GM12878 (cell line): ENCODE results near the gene OGFOD3.

ENCODE experiments used
- ESRRA ChIP-seq: IDR thresholded peaks from 2 replicates; pipeline ENCODE4 v1.6.1; 2012; ENCODE audit warnings: mild to moderate bottlenecking, low read length, improper control_type of control experiment
- EZH2 ChIP-seq: IDR thresholded peaks from 2 replicates; pipeline ENCODE4 v1.6.1; 2012; ENCODE audit warnings: low read depth, mild to moderate bottlenecking, control low read depth, inconsistent platforms, low read length, borderline replicate concordance; ENCODE audit not compliant: control insufficient read depth
- GATAD2B ChIP-seq: fragments of 450-650 bp; conservative IDR thresholded peaks from 2 replicates; pipeline ENCODE4 v1.6.1; 2017; ENCODE audit warnings: low read depth, mild to moderate bottlenecking, moderate library complexity
- NR2C2 ChIP-seq: IDR thresholded peaks from 2 replicates; pipeline ENCODE4 v1.6.1; 2011; ENCODE audit warnings: borderline replicate concordance, low read depth; ENCODE audit not compliant: control insufficient read depth, insufficient read length
- POLR2A ChIP-seq: IDR thresholded peaks from 2 replicates; pipeline ENCODE4 v1.6.1; 2011; ENCODE audit warnings: low read depth, mild to moderate bottlenecking, low read length
- POLR2AphosphoS5 ChIP-seq: IDR thresholded peaks from 2 replicates; pipeline ENCODE4 v1.6.1; 2011; ENCODE audit warnings: mild to moderate bottlenecking, low read length, inconsistent platforms
- RBBP5 ChIP-seq: fragments of 200-600 bp; sonication (generic); conservative IDR thresholded peaks from 2 replicates; pipeline ENCODE4 v1.6.1; 2016
- TF ChIP-seq, protein P1 (sequence below), 3 experiments: IDR thresholded peaks in 2 of 3; conservative IDR thresholded peaks in 1 of 3; 2 replicates each; pipeline ENCODE4 v1.5.1; 2011; ENCODE audit warnings: low read depth in 3 of 3, low read length in 3 of 3, mild to moderate bottlenecking in 3 of 3, control low read depth in 2 of 3, moderate library complexity in 2 of 3, inconsistent platforms in 1 of 3, mixed read lengths in 1 of 3; ENCODE audit not compliant: control insufficient read depth in 2 of 3, insufficient read depth in 1 of 3; ENCODE audit errors: extremely low read depth in 1 of 3

- TF ChIP-seq ESRRA (no peak), POLR2AphosphoS5 (no peak), POLR2A (peak; percentile 26; the same call in 1 of the 2 replicates), EZH2 (no peak), NR2C2 (no peak), RBBP5 (no peak), GATAD2B (no peak)
- TF ChIP-seq, protein P1, sequence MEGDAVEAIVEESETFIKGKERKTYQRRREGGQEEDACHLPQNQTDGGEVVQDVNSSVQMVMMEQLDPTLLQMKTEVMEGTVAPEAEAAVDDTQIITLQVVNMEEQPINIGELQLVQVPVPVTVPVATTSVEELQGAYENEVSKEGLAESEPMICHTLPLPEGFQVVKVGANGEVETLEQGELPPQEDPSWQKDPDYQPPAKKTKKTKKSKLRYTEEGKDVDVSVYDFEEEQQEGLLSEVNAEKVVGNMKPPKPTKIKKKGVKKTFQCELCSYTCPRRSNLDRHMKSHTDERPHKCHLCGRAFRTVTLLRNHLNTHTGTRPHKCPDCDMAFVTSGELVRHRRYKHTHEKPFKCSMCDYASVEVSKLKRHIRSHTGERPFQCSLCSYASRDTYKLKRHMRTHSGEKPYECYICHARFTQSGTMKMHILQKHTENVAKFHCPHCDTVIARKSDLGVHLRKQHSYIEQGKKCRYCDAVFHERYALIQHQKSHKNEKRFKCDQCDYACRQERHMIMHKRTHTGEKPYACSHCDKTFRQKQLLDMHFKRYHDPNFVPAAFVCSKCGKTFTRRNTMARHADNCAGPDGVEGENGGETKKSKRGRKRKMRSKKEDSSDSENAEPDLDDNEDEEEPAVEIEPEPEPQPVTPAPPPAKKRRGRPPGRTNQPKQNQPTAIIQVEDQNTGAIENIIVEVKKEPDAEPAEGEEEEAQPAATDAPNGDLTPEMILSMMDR (IDR thresholded peaks at IDR 0.05 in 2 of 3, conservative IDR thresholded peaks at IDR 0.05 in 1 of 3; ENCODE audit: control insufficient read depth in 2 of 3, extremely low read depth in 1 of 3, insufficient read depth in 1 of 3, low read depth in 3 of 3, low read length in 3 of 3), result no peak
Measured at GRCh38 chr17:82436601-82437324, 18.4 kb upstream of the OGFOD3 start.
